ENCODE data around the gene COL6A2. TPM values are rescaled to one million over a fixed set of nuclear protein-coding genes. Genes with fewer than 3 reads are reported as not detected.

The COL6A2 gene
- total RNA-seq, 1 donor from 2014 or later = 33.7 TPM

DNA sequence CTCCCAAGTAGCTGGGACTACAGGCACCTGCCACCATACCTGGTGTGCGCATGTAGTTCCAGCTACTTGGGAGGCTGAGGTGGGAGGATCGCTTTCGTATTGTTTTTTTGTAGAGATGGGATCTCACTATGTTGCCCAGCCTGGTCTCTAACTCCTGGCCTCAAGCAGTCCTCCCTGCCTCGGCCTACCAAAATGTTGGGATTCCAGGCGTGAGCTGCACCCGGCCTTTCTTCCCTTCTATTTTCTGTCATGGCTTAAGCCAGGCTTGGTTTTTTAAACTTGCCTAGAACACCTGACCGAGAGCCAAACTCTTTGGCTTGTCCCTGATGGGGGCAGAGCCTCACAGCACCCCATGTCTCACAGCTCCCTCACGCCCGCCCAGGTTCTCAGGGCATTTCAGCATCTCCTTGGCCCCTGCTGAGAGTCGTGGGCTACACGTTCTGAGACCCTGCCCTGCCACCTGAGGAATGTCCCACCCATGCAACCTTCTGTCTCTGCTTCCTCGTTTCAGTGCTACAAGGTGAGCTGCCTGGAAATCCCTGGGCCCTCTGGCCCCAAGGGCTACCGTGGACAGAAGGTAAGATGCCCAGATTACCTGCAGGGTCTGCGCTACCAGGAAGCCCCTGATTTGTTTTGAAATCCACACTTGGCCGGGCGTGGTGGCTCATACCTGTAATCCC is 15.7 kb downstream of the COL6A2 start:
- DNase-seq (ENCODE audit: low read depth in 2 of 2) = no peak

DNA sequence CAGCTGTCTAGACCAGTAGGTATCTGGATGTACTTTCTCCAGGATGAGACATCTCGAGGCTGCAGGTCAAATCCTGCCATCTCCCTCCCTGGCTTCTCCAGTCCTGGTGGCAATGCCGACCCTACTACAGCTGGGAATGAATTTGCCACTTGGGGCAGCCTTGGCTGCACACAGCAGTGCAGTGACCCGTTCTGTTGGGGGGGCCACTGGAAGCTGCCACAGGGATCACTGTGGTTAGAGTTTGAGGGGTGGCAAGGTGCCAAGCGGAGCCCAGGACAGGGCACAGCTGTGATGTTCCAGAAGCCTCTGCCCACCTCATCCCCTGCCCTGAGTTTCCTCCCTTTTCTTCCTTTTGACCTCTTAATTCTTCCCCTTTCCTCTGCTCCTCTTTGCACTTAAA is 17.1 kb downstream of the COL6A2 start:
- no peak for DNase-seq (ENCODE audit: low read depth in 2 of 2)

GRCh38 chr21:46115441-46116188 is 17.7 kb downstream of the COL6A2 start:
- DNase-seq (ENCODE audit: low read depth in 2 of 2) = no peak

GRCh38 chr21:46116189-46116775 is 18.4 kb downstream of the COL6A2 start:
- no peak for DNase-seq (ENCODE audit: low read depth in 2 of 2)

DNA sequence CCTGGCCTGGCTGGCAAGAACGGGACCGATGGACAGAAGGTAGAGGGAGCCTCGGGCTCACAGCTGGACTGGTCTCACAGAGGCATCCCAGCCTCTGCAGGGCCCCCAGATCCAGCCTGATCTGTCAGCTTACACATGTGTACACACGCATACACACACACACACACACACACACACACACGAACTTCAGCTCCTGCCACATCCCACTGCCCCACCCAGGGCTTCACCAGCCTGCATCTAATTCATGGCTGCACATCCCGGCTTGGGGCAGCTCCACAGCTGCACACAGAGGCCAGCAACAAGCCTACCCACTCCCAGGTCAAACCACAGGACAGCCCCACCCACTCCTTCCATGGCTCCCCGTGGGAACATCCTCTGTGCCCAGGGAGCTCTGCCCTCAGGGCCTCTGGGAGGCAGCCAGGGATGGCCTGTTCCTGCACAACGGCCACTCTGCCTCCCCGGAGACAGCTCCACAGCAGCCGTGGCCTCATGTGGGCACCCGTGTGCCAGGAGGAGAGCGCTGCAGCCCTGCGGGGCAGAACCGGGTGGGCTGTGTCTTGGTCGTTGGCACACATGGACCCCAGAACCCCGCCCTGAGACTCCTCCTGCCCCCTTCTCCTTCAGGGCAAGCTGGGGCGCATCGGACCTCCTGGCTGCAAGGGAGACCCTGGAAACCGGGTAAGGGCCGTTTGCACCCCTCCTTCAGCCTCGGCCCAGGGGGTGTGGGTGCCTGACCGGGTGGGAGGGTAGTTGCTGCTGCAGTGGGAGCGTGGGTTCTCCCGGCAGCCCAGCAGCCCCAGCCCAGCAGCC is 19.1 kb downstream of the COL6A2 start:
- no peak for DNase-seq (ENCODE audit: low read depth in 2 of 2)

- no peak for DNase-seq (ENCODE audit: low read depth in 2 of 2)
Observed at GRCh38 chr21:46117586-46118315, 19.8 kb downstream of the COL6A2 start.

DNA sequence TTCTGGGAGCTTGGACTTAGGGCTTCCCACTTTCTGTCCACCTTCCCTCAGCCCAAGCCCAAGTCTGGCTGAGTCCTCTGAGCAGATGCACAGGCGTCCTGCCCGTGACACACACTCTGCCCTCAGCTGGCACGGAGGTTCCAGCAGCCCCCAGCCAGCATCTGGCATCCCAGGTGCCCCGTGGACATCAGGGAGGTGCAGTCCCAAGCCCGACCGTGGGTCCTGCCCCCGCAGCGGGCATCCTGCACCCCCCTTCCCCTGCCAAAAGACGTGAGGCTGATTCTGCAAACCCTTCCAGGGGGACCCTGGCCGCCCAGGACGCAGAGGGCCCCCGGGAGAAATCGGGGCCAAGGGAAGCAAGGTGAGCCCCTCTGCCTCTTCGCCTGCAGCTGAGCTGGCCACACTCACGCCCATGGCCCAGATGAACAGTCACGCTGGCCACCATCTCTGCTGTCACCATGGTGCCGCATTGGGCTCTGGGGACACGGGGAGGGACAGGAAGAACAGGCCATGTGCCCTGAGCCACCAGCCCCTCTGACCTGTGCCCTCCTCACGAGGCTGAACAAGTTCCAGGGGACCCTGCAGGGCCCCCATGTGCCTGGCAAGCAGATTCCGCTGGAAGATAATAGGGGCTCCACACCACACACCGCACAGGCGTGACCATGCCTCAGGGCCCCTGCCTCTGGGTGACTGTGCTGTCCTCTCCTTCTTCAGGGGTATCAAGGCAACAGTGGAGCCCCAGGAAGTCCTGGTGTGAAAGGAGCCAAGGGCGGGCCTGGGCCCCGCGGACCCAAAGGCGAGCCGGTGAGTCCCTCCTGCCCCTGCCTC is 20.6 kb downstream of the COL6A2 start:
- DNase-seq (ENCODE audit: low read depth in 2 of 2) = no peak

DNA sequence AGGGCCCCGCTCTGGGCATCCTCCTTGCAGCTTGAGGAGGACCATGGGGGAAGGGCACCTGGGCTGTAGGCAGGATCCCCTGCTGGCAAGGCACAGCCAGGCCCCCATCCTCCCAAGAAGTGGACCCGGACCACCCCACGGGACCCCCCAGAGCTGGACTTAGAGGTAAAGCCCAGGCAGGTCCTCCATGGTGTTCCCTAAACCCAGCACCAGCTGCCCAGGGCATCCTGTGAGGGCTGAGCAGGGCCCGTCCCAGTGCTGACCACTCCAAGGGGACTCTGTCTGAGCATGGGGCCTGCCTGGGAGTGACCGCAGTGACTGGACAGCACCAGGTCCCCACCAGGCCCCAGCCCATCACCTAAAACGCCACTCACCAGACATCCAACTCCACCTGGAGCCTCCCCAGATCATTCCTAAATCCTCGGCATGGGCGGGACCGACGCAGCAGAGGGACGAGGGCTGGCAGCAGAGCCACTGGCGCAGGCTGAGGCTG is 21.3 kb downstream of the COL6A2 start:
- no peak for DNase-seq (ENCODE audit: low read depth in 2 of 2)

GRCh38 chr21:46119637-46120271 is 21.8 kb downstream of the COL6A2 start:
- DNase-seq (ENCODE audit: low read depth in 2 of 2) = no peak

DNA sequence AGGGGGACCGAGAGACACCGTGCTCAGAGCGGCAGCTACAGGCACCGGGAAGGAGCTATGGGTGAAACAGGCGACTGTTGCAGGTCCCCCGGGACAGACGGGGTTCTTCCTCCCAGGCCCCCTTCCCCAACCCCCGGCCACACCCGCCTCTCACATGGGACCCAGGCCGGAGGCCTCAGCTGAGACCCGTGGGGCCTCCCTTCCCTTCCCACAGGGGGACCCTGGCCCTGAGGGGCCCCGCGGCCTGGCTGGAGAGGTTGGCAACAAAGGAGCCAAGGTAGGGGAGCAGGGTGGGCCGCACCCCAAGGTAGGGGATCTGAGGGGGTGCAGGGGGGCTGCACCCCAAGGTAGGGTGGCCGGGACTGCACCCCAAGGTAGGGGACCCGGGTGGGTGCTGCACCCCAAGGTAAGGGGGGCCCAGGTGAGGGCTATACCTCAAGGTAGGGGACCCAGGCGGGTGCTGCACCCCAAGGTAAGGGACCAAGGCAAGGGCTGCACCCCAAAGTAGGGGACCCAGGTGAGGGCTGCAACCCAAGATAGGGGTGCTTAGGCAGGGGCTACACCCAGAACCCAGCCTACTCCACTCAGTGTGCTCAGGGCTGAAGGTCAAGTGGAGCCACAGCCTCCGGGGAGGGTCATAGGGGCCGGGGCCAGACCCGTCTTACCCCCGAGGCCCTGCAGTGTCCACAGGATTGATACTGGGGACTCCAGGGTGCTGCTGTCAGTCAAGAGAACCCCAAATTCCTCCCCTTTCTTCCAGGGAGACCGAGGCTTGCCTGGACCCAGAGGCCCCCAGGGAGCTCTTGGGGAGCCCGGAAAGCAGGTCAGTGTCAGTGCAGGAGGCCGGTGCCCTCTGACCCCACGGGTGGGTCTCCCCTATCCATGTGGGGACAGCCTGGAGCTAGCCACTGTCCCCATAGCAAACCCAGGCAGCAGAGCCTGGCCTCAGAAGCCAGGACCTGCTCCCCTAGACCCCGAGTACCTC is 22.7 kb downstream of the COL6A2 start:
- no peak for DNase-seq (ENCODE audit: low read depth in 2 of 2)

DNA sequence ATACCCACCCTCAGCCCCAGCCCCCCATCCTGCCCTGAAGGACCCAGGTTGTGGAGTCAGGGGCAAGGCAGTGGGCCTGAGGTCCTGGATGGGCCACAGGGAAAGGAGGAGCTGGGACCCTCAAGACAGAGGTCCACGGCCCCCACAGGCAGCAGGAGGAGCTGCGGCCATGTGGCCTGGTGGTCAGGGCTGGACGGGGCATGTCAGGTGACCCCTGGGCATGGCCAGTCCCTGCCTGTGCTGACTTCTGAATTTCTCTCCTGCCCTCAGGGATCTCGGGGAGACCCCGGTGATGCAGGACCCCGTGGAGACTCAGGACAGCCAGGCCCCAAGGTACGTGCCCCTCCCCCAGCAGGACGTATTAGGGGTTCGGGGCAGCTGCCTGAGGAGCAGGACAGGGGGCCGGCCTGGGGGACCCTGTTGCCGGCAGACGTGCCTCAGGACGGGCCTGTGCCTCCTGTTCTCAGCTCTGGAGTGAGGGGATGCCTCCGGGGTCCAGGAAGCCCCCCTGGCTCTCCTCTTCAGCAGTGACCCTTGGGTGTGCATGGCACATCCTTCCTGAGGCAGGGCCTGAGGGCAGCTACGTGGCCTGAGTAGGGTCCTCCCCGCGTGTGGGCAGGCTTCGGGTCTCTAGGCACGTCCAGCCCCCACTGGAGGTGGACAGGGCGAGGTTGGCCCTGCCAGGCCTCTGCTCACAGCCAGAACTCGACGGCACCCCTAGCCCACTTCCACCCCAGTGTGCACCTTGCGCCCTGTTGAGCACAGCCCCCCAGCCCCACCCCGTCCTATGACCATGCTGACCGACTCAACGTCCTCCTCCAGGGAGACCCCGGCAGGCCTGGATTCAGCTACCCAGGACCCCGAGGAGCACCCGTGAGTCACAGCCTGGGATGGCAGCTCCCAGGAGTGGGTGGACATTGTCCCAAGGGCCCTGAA is 23.6 kb downstream of the COL6A2 start:
- DNase-seq (ENCODE audit: low read depth in 2 of 2) = no peak

DNA sequence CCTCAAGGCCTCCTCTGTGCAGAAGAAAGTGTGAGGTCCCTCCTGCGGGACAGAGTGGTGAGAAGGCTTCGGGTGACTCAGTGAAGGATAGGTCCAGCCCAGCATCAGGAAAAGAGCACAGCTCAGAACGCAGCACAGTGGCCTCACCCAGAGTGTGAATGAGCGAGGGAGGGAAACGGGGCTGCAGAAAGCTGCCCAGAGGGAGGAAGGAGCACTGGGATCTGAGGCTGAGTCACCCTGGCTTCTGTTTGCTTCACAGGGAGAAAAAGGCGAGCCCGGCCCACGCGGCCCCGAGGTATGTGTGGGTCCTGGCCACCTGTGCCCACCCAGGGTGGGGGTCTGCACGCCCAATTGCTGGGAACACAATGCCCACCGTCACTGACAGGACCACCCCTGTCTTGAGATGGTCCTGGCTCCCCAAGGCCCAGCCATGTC is 24.3 kb downstream of the COL6A2 start:
- no peak for DNase-seq (ENCODE audit: low read depth in 2 of 2)

DNA sequence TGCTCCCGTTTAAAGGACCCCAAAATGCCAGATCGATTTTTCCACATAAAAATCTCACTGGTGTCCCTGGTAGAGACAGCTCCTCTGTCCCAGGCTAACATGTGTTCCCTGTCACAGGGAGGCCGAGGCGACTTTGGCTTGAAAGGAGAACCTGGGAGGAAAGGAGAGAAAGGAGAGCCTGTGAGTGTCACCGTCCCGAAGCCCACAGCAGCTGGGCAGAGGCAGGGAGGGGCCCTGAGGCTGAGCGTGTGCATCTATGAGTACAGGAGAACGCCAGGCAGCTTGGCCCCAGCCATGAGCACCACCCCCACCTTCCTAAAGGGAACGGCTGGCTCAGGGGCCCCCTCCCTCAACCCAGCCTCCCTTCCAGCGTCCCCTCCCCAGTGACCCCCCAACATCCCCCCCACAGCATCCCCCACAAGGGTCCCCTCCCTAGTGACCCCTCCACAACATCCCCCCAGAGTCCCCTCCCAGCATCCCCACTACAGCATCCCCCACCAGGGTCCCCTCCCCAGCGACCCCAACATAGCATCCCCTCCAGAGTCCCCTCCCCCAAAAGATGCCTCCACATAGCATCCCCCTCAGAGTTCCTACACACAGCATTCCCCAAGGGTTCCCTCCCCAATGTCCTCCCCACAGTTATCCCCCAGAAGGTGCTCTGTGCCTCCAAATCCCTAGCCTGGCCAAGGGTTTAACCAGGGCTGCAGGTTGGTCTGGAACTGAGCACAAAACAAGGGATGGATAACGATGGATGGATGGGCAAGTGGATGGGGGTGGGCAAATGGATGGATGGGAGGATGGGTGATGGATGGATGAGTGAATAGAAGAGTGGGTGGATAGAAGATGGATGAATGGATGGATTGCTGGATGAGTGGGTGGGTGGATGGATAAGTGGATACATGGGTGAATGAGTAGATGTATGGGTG is 25.1 kb downstream of the COL6A2 start:
- no peak for DNase-seq (ENCODE audit: low read depth in 2 of 2)

DNA sequence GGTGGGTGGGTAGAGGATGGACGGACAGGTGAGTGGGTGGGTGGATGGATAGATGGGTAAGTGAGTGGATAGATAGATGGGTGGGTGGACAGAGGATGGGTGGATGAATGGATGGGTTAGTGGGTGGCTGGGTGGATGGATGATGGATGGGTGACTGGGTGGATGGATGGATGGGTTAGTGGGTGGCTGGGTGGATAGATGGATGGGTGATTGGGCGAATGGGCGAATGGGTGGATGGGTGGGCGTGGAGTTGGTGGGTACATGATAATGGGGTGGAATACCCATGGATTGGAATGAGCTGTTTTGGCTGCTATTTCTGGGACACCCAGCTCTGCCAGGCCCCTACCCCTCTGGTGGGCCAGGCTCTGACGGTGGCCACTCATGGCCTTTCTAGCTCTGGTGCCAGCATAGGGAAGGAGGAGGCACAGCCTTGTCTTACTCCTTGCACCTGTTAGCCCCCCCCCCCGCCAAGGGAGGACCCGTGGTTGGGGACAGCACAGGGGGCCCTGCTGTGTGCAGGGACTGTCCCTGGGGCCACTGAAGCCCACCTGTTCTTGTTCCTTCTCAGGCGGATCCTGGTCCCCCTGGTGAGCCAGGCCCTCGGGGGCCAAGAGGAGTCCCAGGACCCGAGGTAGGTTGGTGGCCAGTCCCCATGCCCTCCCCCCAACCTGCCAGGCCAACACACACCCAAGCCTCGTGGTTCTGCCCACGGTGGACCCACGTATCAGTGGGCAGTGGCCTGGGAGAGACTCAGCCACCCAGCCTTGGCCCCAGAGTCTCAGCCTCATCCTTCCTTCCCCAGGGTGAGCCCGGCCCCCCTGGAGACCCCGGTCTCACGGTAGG is 26.4 kb downstream of the COL6A2 start:
- DNase-seq (ENCODE audit: low read depth in 2 of 2) = no peak

Measured in lung microvascular endothelial cell (primary cell).